Endometrium (tissue), 2 donors: ENCODE data around the gene SHISA3.

Experiments used
- FAIRE-seq: peaks from 2 replicates; lab custom pipeline; 2012; peaks lifted over from hg19 to GRCh38; lab: Jason Lieb, UNC
- donor health status: control.
- donor health status: control.

Gene SHISA3

GRCh38 chr4:42391981-42392380 is 5.3 kb upstream of the SHISA3 start:
- no peak for FAIRE-seq

- no peak for FAIRE-seq
These were observed 4.9 kb upstream of the SHISA3 start for GRCh38 chr4:42392436-42392835.

- FAIRE-seq, result no peak
These were observed 1.7 kb upstream of the SHISA3 start for GRCh38 chr4:42395595-42395994.

GRCh38 chr4:42396361-42396751 is 932 bp upstream of the SHISA3 start:
- FAIRE-seq, result no peak

- no peak for FAIRE-seq
These were observed 415 bp downstream of the SHISA3 start for GRCh38 chr4:42397635-42398170.

- no peak for FAIRE-seq
These were observed 1.0 kb downstream of the SHISA3 start for GRCh38 chr4:42398171-42398870.

GRCh38 chr4:42398871-42399331 is 1.6 kb downstream of the SHISA3 start:
- no peak for FAIRE-seq

- FAIRE-seq, result no peak
These were observed 2.1 kb downstream of the SHISA3 start for GRCh38 chr4:42399393-42399792.

GRCh38 chr4:42401171-42401570 is 3.9 kb downstream of the SHISA3 start:
- no peak for FAIRE-seq

GRCh38 chr4:42404001-42404400 is 6.7 kb downstream of the SHISA3 start:
- FAIRE-seq, result no peak

GRCh38 chr4:42410446-42410845 is 13.2 kb downstream of the SHISA3 start:
- no peak for FAIRE-seq

- FAIRE-seq, result no peak
These were observed 14.5 kb downstream of the SHISA3 start for GRCh38 chr4:42411803-42412202.

- no peak for FAIRE-seq
These were observed 15.0 kb downstream of the SHISA3 start for GRCh38 chr4:42412251-42412650.

GRCh38 chr4:42415281-42415680 is 18.0 kb downstream of the SHISA3 start:
- no peak for FAIRE-seq

- no peak for FAIRE-seq
These were observed 18.7 kb downstream of the SHISA3 start for GRCh38 chr4:42416017-42416416.

- FAIRE-seq, result no peak
These were observed 20.3 kb downstream of the SHISA3 start for GRCh38 chr4:42417550-42417949.

GRCh38 chr4:42420140-42420539 is 22.9 kb downstream of the SHISA3 start:
- no peak for FAIRE-seq

- FAIRE-seq, result no peak
These were observed 28.1 kb downstream of the SHISA3 start for GRCh38 chr4:42425146-42426065.

- no peak for FAIRE-seq
These were observed 30.7 kb downstream of the SHISA3 start for GRCh38 chr4:42428036-42428435.

- no peak for FAIRE-seq
These were observed 39.8 kb downstream of the SHISA3 start for GRCh38 chr4:42436928-42437565.

- FAIRE-seq, result no peak
These were observed 42.8 kb downstream of the SHISA3 start for GRCh38 chr4:42440083-42440482.

GRCh38 chr4:42442601-42443000 is 45.3 kb downstream of the SHISA3 start:
- no peak for FAIRE-seq

GRCh38 chr4:42445038-42445437 is 47.8 kb downstream of the SHISA3 start:
- FAIRE-seq, result no peak
